GM12873 (cell line): ENCODE results near the gene IFT20.

ENCODE experiments used
- TF ChIP-seq, protein P1 (sequence below): IDR thresholded peaks from 2 replicates; pipeline ENCODE4 v1.5.1; 2012; ENCODE audit warnings: low read depth, mild to moderate bottlenecking, moderate library complexity, low read length, control low read depth; ENCODE audit not compliant: insufficient read depth; ENCODE audit errors: missing control alignments

IFT20 gene

GRCh38 chr17:28357901-28358197 lies 22.6 kb upstream of the IFT20 start:
- TF ChIP-seq, protein P1, sequence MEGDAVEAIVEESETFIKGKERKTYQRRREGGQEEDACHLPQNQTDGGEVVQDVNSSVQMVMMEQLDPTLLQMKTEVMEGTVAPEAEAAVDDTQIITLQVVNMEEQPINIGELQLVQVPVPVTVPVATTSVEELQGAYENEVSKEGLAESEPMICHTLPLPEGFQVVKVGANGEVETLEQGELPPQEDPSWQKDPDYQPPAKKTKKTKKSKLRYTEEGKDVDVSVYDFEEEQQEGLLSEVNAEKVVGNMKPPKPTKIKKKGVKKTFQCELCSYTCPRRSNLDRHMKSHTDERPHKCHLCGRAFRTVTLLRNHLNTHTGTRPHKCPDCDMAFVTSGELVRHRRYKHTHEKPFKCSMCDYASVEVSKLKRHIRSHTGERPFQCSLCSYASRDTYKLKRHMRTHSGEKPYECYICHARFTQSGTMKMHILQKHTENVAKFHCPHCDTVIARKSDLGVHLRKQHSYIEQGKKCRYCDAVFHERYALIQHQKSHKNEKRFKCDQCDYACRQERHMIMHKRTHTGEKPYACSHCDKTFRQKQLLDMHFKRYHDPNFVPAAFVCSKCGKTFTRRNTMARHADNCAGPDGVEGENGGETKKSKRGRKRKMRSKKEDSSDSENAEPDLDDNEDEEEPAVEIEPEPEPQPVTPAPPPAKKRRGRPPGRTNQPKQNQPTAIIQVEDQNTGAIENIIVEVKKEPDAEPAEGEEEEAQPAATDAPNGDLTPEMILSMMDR: no peak

- TF ChIP-seq, protein P1: no peak
Observed at GRCh38 chr17:28357061-28357900, 22.0 kb upstream of the IFT20 start, which contains the start of gene POLDIP2. POLDIP2 (minus strand) TSS chr17:28357527; CDS start chr17:28357448, 79 bp downstream.

- TF ChIP-seq, protein P1: no peak
Observed at GRCh38 chr17:28350271-28350670, 15.0 kb upstream of the IFT20 start.

GRCh38 chr17:28348979-28349378 lies 13.7 kb upstream of the IFT20 start:
- TF ChIP-seq, protein P1: no peak

GRCh38 chr17:28347261-28347891 lies 12.1 kb upstream of the IFT20 start:
- TF ChIP-seq, protein P1: no peak

DNA sequence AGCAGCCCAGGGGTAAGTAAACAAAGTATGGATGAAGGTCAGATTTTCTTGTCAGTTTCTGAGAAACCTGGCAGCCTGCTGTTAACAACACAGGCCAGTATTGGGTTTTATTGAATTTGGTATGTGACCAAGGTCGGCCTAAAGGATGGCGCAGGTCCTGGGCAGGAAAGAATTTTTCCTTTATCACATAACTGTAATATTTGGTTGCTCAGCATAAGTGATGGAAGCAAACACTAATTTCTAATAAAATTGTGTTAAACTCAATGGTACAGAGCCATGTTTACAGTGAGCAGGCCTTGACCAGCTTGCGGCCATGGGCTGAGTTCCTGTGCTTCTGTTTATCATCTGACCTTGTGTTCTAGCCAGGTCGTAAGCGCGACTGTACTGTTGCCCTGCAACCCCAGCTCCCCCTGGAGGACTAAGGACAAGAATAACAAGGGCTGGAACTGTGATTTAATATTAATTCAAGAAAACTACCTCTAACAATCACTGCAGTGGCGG lies 11.5 kb upstream of the IFT20 start:
- TF ChIP-seq, protein P1: peak; percentile 17

DNA sequence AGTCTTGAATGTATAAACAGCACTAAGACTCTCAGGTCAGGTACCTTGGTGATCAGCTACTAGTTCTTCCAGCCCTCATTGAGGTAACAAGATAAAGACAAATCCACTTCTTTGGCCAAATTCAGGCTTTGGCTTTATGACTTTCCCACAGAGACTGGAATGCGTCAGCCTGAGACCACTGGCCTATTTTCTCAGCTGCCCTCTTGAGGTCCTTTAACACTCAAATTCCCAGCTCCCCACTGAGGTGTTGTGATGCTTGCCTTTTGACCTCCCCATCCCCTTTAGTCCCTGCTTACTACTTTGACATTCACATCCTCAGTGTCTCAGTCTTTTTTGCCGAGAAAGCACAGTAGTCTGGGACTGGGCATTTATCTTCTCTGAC lies 10.9 kb upstream of the IFT20 start:
- TF ChIP-seq, protein P1: no peak
